ENCODE measurements around the gene MT1F. TPM values are rescaled to one million over a fixed set of nuclear protein-coding genes. Genes with fewer than 3 reads are reported as not detected.
A peak's percentile ranks its signal among the peaks of the same experiment; 100 is the strongest.

The MT1F gene
- total RNA-seq, 2 experiments from 2014 or later, result 24.1 to 27.8 TPM

GRCh38 chr16:56630134-56630533, 27.6 kb upstream of the MT1F start:
- POLR2A ChIA-PET, result interaction anchor here (1.9 kb wide), 1 partner anchor 13 kb away, joined by 6 read pairs; no protein-coding TSS in a partner anchor
- H3K27me3 Mint-ChIP-seq, result peaks cover 53% of the 10 kb centered on the region
- no peaks in the 10 kb centered on the region for H3K9me3 Mint-ChIP-seq
- no peak overlapping the region for H3K27ac Mint-ChIP-seq
- ATAC-seq (ENCODE audit: low read depth) (no peak), DNase-seq (no peak)
- H3K36me3 Mint-ChIP-seq, result peaks cover 2% of the 10 kb centered on the region
- no peak overlapping the region for H3K4me3 Mint-ChIP-seq
- peaks cover 21% of the 10 kb centered on the region for H3K4me1 Mint-ChIP-seq

GRCh38 chr16:56631197-56631596, 26.6 kb upstream of the MT1F start:
- Mint-ChIP-seq H3K27me3 (peaks cover 56% of the 10 kb centered on the region), H3K4me1 (peaks cover 20% of the 10 kb centered on the region), H3K36me3 (peaks cover 2% of the 10 kb centered on the region), H3K4me3 (no peak overlapping the region), H3K27ac (no peak overlapping the region), H3K9me3 (no peaks in the 10 kb centered on the region)
- POLR2A ChIA-PET, result interaction anchor here (1.9 kb wide), 1 partner anchor 12 kb away, joined by 6 read pairs; no protein-coding TSS in a partner anchor
- ATAC-seq (ENCODE audit: low read depth), result no peak
- no peak for DNase-seq

GRCh38 chr16:56631832-56632155, 26.0 kb upstream of the MT1F start:
- H3K4me3 Mint-ChIP-seq, result peak overlapping the region; percentile 64
- peaks cover 62% of the 10 kb centered on the region for H3K27me3 Mint-ChIP-seq
- DNase-seq (no peak), ATAC-seq (ENCODE audit: low read depth) (no peak)
- H3K9me3 Mint-ChIP-seq, result no peaks in the 10 kb centered on the region
- H3K27ac Mint-ChIP-seq, result no peak overlapping the region
- POLR2A ChIA-PET, result no interaction called here
- H3K36me3 Mint-ChIP-seq, result peaks cover 2% of the 10 kb centered on the region
- H3K4me1 Mint-ChIP-seq, result peaks cover 24% of the 10 kb centered on the region

GRCh38 chr16:56632156-56632847, 25.5 kb upstream of the MT1F start, which contains the start of gene MT1M:
MT1M (plus strand) TSS chr16:56632659; CDS start chr16:56632732, 73 bp downstream.
- peaks cover 67% of the 10 kb centered on the region for H3K27me3 Mint-ChIP-seq
- no peak within 1 kb of the TSS for H3K27ac Mint-ChIP-seq
- peak; percentile 31 for ATAC-seq (ENCODE audit: low read depth)
- POLR2A ChIA-PET, result no interaction called here
- no peaks in the 10 kb centered on the region for H3K36me3 Mint-ChIP-seq
- peak; percentile 44 for DNase-seq
- H3K9me3 Mint-ChIP-seq, result no peaks in the 10 kb centered on the region
- peaks cover 24% of the 10 kb centered on the region for H3K4me1 Mint-ChIP-seq
- H3K4me3 Mint-ChIP-seq, result peak within 1 kb of the TSS; percentile 64

GRCh38 chr16:56632848-56633365, 24.9 kb upstream of the MT1F start:
- Mint-ChIP-seq H3K4me1 (peaks cover 29% of the 10 kb centered on the region), H3K27me3 (peaks cover 71% of the 10 kb centered on the region), H3K4me3 (peak overlapping the region; percentile 60), H3K27ac (no peak overlapping the region), H3K36me3 (no peaks in the 10 kb centered on the region), H3K9me3 (no peaks in the 10 kb centered on the region)
- POLR2A ChIA-PET, result no interaction called here
- DNase-seq (no peak), ATAC-seq (ENCODE audit: low read depth) (no peak)

- Mint-ChIP-seq H3K27me3 (peaks cover 76% of the 10 kb centered on the region), H3K27ac (no peak overlapping the region), H3K36me3 (no peaks in the 10 kb centered on the region), H3K4me3 (no peak overlapping the region), H3K4me1 (peaks cover 32% of the 10 kb centered on the region), H3K9me3 (no peaks in the 10 kb centered on the region)
- no peak for ATAC-seq (ENCODE audit: low read depth)
- DNase-seq, result no peak
- POLR2A ChIA-PET, result interaction anchor here (1.2 kb wide), 1 partner anchor 29 kb away, joined by 3 read pairs; no protein-coding TSS in a partner anchor
Measured at GRCh38 chr16:56633535-56633934, 24.2 kb upstream of the MT1F start.

GRCh38 chr16:56634715-56635440, 22.9 kb upstream of the MT1F start:
- Mint-ChIP-seq H3K4me1 (peaks cover 32% of the 10 kb centered on the region), H3K27ac (peak overlapping the region; percentile 63), H3K9me3 (no peaks in the 10 kb centered on the region), H3K36me3 (no peaks in the 10 kb centered on the region), H3K27me3 (peaks cover 89% of the 10 kb centered on the region), H3K4me3 (peak overlapping the region; percentile 82)
- no peak for ATAC-seq (ENCODE audit: low read depth)
- DNase-seq, result no peak
- POLR2A ChIA-PET, result interaction anchor here (0.6 to 1.0 kb wide), 2 partner anchors 9 to 101 kb away, joined by 3 read pairs; partner anchors contain the start of gene MT1E

GRCh38 chr16:56635441-56635967, 22.3 kb upstream of the MT1F start:
- no peaks in the 10 kb centered on the region for H3K36me3 Mint-ChIP-seq
- H3K4me1 Mint-ChIP-seq, result peaks cover 32% of the 10 kb centered on the region
- peak overlapping the region; percentile 82 for H3K4me3 Mint-ChIP-seq
- ATAC-seq (ENCODE audit: low read depth) (peak; percentile 20), DNase-seq (peak; percentile 52)
- H3K9me3 Mint-ChIP-seq, result no peaks in the 10 kb centered on the region
- POLR2A ChIA-PET, result interaction anchor here (0.6 to 1.0 kb wide), 2 partner anchors 10 to 100 kb away, joined by 3 read pairs; partner anchors contain the start of gene MT1E
- H3K27me3 Mint-ChIP-seq, result peaks cover 90% of the 10 kb centered on the region
- H3K27ac Mint-ChIP-seq, result no peak overlapping the region

- H3K4me3 Mint-ChIP-seq, result no peak overlapping the region
- DNase-seq (no peak), ATAC-seq (ENCODE audit: low read depth) (no peak)
- no peak overlapping the region for H3K27ac Mint-ChIP-seq
- no peaks in the 10 kb centered on the region for H3K9me3 Mint-ChIP-seq
- peaks cover 87% of the 10 kb centered on the region for H3K27me3 Mint-ChIP-seq
- peaks cover 30% of the 10 kb centered on the region for H3K4me1 Mint-ChIP-seq
- POLR2A ChIA-PET, result interaction anchor here (1.2 kb wide), 1 partner anchor 11 kb away, joined by 6 read pairs; the partner anchor contains the start of gene MT1E
- H3K36me3 Mint-ChIP-seq, result no peaks in the 10 kb centered on the region
Measured at GRCh38 chr16:56636616-56637413, 20.9 kb upstream of the MT1F start.

GRCh38 chr16:56637814-56638750, 19.7 kb upstream of the MT1F start, which contains the start of gene MT1A:
MT1A (plus strand) TSS chr16:56638666; CDS start chr16:56638739, 73 bp downstream.
- peaks cover 79% of the 10 kb centered on the region for H3K27me3 Mint-ChIP-seq
- H3K36me3 Mint-ChIP-seq, result no peaks in the 10 kb centered on the region
- peaks cover 32% of the 10 kb centered on the region for H3K4me1 Mint-ChIP-seq
- no peak within 1 kb of the TSS for H3K27ac Mint-ChIP-seq
- DNase-seq, result peak; percentile 51
- peak; percentile 32 for ATAC-seq (ENCODE audit: low read depth)
- peak within 1 kb of the TSS; percentile 74 for H3K4me3 Mint-ChIP-seq
- POLR2A ChIA-PET, result no interaction called here
- H3K9me3 Mint-ChIP-seq, result no peaks in the 10 kb centered on the region

- no peaks in the 10 kb centered on the region for H3K9me3 Mint-ChIP-seq
- POLR2A ChIA-PET, result no interaction called here
Measured at GRCh38 chr16:56639045-56639444, 18.7 kb upstream of the MT1F start.

GRCh38 chr16:56640076-56640475, 17.7 kb upstream of the MT1F start:
- H3K27me3 Mint-ChIP-seq, result peaks cover 71% of the 10 kb centered on the region
- no peaks in the 10 kb centered on the region for H3K9me3 Mint-ChIP-seq
- H3K27ac Mint-ChIP-seq, result no peak overlapping the region
- POLR2A ChIA-PET, result interaction anchor here (0.9 kb wide), 1 partner anchor 23 kb away, joined by 4 read pairs; no protein-coding TSS in a partner anchor
- ATAC-seq (ENCODE audit: low read depth), result no peak
- no peaks in the 10 kb centered on the region for H3K36me3 Mint-ChIP-seq
- DNase-seq, result no peak
- no peak overlapping the region for H3K4me3 Mint-ChIP-seq
- H3K4me1 Mint-ChIP-seq, result peaks cover 38% of the 10 kb centered on the region

More at GRCh38 chr16:56639045-56639444, 18.7 kb upstream of the MT1F start:
- ATAC-seq (ENCODE audit: low read depth) (no peak), DNase-seq (no peak)
- Mint-ChIP-seq H3K36me3 (no peaks in the 10 kb centered on the region), H3K27ac (no peak overlapping the region), H3K4me1 (peaks cover 39% of the 10 kb centered on the region), H3K4me3 (no peak overlapping the region), H3K27me3 (peaks cover 71% of the 10 kb centered on the region)
